ENCODE measurements around the gene GRK4.
"Not testable (repeated sequence)": the region's sequence is repeated elsewhere in the genome, so short reads cannot be mapped to it uniquely, and the experiment has no call there.

The GRK4 gene

GRCh38 chr4:2958446-2958845 lies 4.9 kb upstream of the GRK4 start:
- no peak overlapping the region for H3K4me3 ChIP-seq (ENCODE audit: low read length)
- DNase-seq (ENCODE audit: low read depth): peak; percentile 44
- TF ChIP-seq CTCF (IDR thresholded peaks at IDR 0.05; ENCODE audit: insufficient read depth, low read depth, low read length, missing control alignments): no peak

GRCh38 chr4:2960450-2960849 lies 2.9 kb upstream of the GRK4 start:
- not testable (repeated sequence) for DNase-seq (ENCODE audit: low read depth); H3K4me3 ChIP-seq (ENCODE audit: low read length)

GRCh38 chr4:2961421-2961810 lies 2.0 kb upstream of the GRK4 start:
- no peak for TF ChIP-seq CTCF (IDR thresholded peaks at IDR 0.05; ENCODE audit: insufficient read depth, low read depth, low read length, missing control alignments)
- peak overlapping the region; percentile 81 for H3K4me3 ChIP-seq (ENCODE audit: low read length)

GRCh38 chr4:2961811-2962441 lies 1.4 kb upstream of the GRK4 start:
- H3K4me3 ChIP-seq (ENCODE audit: low read length): peak overlapping the region; percentile 81
- TF ChIP-seq CTCF (IDR thresholded peaks at IDR 0.05; ENCODE audit: insufficient read depth, low read depth, low read length, missing control alignments): no peak
- DNase-seq (ENCODE audit: low read depth): no peak

More at GRCh38 chr4:2961421-2961810, 2.0 kb upstream of the GRK4 start:
- DNase-seq (ENCODE audit: low read depth): no peak

- no peak for TF ChIP-seq CTCF (IDR thresholded peaks at IDR 0.05; ENCODE audit: insufficient read depth, low read depth, low read length, missing control alignments)
- DNase-seq (ENCODE audit: low read depth): peak; percentile 48
- peak overlapping the region; percentile 81 for H3K4me3 ChIP-seq (ENCODE audit: low read length)
Observed at GRCh38 chr4:2962614-2963174, 677 bp upstream of the GRK4 start.

- peak overlapping the region; percentile 69 for H3K4me3 ChIP-seq (ENCODE audit: low read length)
- no peak for TF ChIP-seq CTCF (IDR thresholded peaks at IDR 0.05; ENCODE audit: insufficient read depth, low read depth, low read length, missing control alignments)
- DNase-seq (ENCODE audit: low read depth): peak; percentile 72
Observed at GRCh38 chr4:2963966-2964471, 648 bp downstream of the GRK4 start.

GRCh38 chr4:2964706-2965258 lies 1.4 kb downstream of the GRK4 start:
- no peak for TF ChIP-seq CTCF (IDR thresholded peaks at IDR 0.05; ENCODE audit: insufficient read depth, low read depth, low read length, missing control alignments)
- H3K4me3 ChIP-seq (ENCODE audit: low read length): peak overlapping the region; percentile 69
- no peak for DNase-seq (ENCODE audit: low read depth)
